Measurements from ENCODE around the gene TANGO2. TPM values are rescaled to one million over a fixed set of nuclear protein-coding genes. Genes with fewer than 3 reads are reported as not detected.

TANGO2 gene
- total and polyA plus RNA-seq, 9 of the 15 experiments (the other 6 are each of a cell fraction or from before 2014, with no cell fraction given) = 15.5 to 94.9 (median 70.1) TPM

GRCh38 chr22:19991645-19992451 is 29.1 kb upstream of the TANGO2 start (continued):
- TF ChIP-seq CHD7 (IDR thresholded peaks at IDR 0.05; ENCODE audit: low read depth, low read length) (peak; percentile 30), RBM14 (IDR thresholded peaks at IDR 0.05; ENCODE audit: borderline replicate concordance, insufficient read depth, low read depth, low read length) (0 out of 2 replicates have a peak, but pooled peaks have one; percentile 72), DEAF1 (CRISPR knock-in tag; IDR thresholded peaks at IDR 0.05) (no peak), CTCF (IDR thresholded peaks at IDR 0.05 in 2 of 3, conservative IDR thresholded peaks at IDR 0.05 in 1 of 3; ENCODE audit: insufficient read depth in 2 of 3, low read depth in 1 of 3, low read length in 3 of 3) (peak in 1 of 3 experiments; percentile 18; a peak in 1 of 6 replicates), TAF15 (IDR thresholded peaks at IDR 0.05; ENCODE audit: low read depth, low read length) (no peak), HDAC8 (tag; IDR thresholded peaks at IDR 0.05) (no peak), NCOA1 (IDR thresholded peaks at IDR 0.05; ENCODE audit: low read depth) (no peak), E2F3 (CRISPR knock-in tag; IDR thresholded peaks at IDR 0.05) (no peak), ZNF143 (CRISPR knock-in tag; IDR thresholded peaks at IDR 0.05) (no peak)

Measured in K562 (cell line).